ENCODE results near the gene PPP1R8.

Gene PPP1R8

GRCh38 chr1:27832762-27833161, 2.2 kb downstream of the PPP1R8 start:
- Histone ChIP-seq H4K8ac (ENCODE audit: low read length) (no peak overlapping the region), H3K4ac (ENCODE audit: low read depth in 1 of 2, low read length in 2 of 2) (no peak overlapping the region), H3K4me1 (ENCODE audit: control insufficient read depth, insufficient read depth, low read depth, low read length) (peaks cover 1% of the 10 kb centered on the region), H3K79me1 (replicated peaks; ENCODE audit: low read length, poor library complexity, severe bottlenecking) (peaks cover 4% of the 10 kb centered on the region), H3K27me3 (ENCODE audit: control insufficient read depth in 1 of 2, insufficient read depth in 1 of 2, low read length in 2 of 2) (no peaks in the 10 kb centered on the region), H3K4me3 (ENCODE audit: insufficient read depth in 1 of 2, low read depth in 1 of 2, low read length in 2 of 2) (peak overlapping the region in 1 of 2 experiments; percentile 99), H2BK12ac (ENCODE audit: low read length in 2 of 2) (no peak overlapping the region), H2BK5ac (ENCODE audit: low read depth, low read length, poor library complexity, severe bottlenecking) (no peak overlapping the region), H3K4me2 (ENCODE audit: low read length, poor library complexity, severe bottlenecking) (peak overlapping the region; percentile 29), H3K14ac (ENCODE audit: low read length in 2 of 2) (no peak overlapping the region), H2AFZ (ENCODE audit: low read depth, low read length) (no peak overlapping the region), H3K23ac (ENCODE audit: low read length in 2 of 2) (no peak overlapping the region), H2BK120ac (ENCODE audit: low read depth, low read length) (no peak overlapping the region), H3K9me3 (ENCODE audit: control insufficient read depth, low read length) (no peaks in the 10 kb centered on the region), H3K27ac (ENCODE audit: low read length, poor library complexity, severe bottlenecking) (no peak overlapping the region), H4K91ac (ENCODE audit: low read length) (no peak overlapping the region), H3K36me3 (ENCODE audit: control insufficient read depth in 1 of 2, insufficient read depth in 2 of 2, low read depth in 1 of 2, low read length in 2 of 2) (peaks cover 7 to 38% of the 10 kb centered on the region in 2 experiments), H2BK15ac (ENCODE audit: low read depth, poor library complexity, severe bottlenecking) (no peak overlapping the region), H3K9ac (ENCODE audit: low read length) (peak overlapping the region; percentile 100), H2AK5ac (ENCODE audit: low read length, severe bottlenecking) (peak overlapping the region; percentile 48), H3K18ac (ENCODE audit: low read depth in 1 of 2, low read length in 2 of 2) (no peak overlapping the region)
- peak; percentile 14 for DNase-seq
- 100% methylated on average over 2 of the region's 2 CpGs for WGBS

DNA sequence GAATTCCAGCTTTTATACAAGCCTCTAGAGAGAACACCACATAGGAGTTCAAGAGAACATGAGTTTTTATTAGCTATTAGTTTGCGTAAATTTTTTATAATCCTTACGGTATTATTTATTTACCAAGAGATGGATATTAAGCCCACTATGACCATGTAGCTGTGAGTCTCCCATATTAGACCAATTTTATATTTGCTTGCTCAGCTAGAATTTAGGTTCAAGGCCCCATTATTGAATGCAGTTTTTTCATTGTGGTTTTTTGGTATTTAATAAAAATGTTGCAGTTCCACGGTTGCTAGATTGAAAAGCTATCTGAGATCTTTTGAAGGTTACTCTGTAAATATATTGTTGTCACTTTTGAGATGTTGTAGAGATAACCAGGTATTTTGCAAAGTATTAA, 2.9 kb downstream of the PPP1R8 start:
- DNase-seq, result no peak
- Histone ChIP-seq H3K9me3 (ENCODE audit: control insufficient read depth, low read length) (no peaks in the 10 kb centered on the region), H2BK15ac (ENCODE audit: low read depth, poor library complexity, severe bottlenecking) (no peak overlapping the region), H2BK5ac (ENCODE audit: low read depth, low read length, poor library complexity, severe bottlenecking) (no peak overlapping the region), H3K4me1 (ENCODE audit: control insufficient read depth, insufficient read depth, low read depth, low read length) (peaks cover 1% of the 10 kb centered on the region), H2AK5ac (ENCODE audit: low read length, severe bottlenecking) (no peak overlapping the region), H3K23ac (ENCODE audit: low read length in 2 of 2) (no peak overlapping the region), H3K14ac (ENCODE audit: low read length in 2 of 2) (no peak overlapping the region), H3K36me3 (ENCODE audit: control insufficient read depth in 1 of 2, insufficient read depth in 2 of 2, low read depth in 1 of 2, low read length in 2 of 2) (peaks cover 7 to 38% of the 10 kb centered on the region in 2 experiments), H3K4ac (ENCODE audit: low read depth in 1 of 2, low read length in 2 of 2) (no peak overlapping the region), H3K4me2 (ENCODE audit: low read length, poor library complexity, severe bottlenecking) (no peak overlapping the region), H2BK120ac (ENCODE audit: low read depth, low read length) (no peak overlapping the region), H4K91ac (ENCODE audit: low read length) (no peak overlapping the region), H3K79me1 (replicated peaks; ENCODE audit: low read length, poor library complexity, severe bottlenecking) (peaks cover 4% of the 10 kb centered on the region), H3K9ac (ENCODE audit: low read length) (peak overlapping the region; percentile 100), H4K8ac (ENCODE audit: low read length) (no peak overlapping the region), H3K4me3 (ENCODE audit: insufficient read depth in 1 of 2, low read depth in 1 of 2, low read length in 2 of 2) (no peak overlapping the region), H3K27me3 (ENCODE audit: control insufficient read depth in 1 of 2, insufficient read depth in 1 of 2, low read length in 2 of 2) (no peaks in the 10 kb centered on the region), H2AFZ (ENCODE audit: low read depth, low read length) (no peak overlapping the region), H3K18ac (ENCODE audit: low read depth in 1 of 2, low read length in 2 of 2) (no peak overlapping the region), H2BK12ac (ENCODE audit: low read length in 2 of 2) (no peak overlapping the region), H3K27ac (ENCODE audit: low read length, poor library complexity, severe bottlenecking) (no peak overlapping the region)
- 100% methylated on average over 1 of the region's 3 CpGs for WGBS

DNA sequence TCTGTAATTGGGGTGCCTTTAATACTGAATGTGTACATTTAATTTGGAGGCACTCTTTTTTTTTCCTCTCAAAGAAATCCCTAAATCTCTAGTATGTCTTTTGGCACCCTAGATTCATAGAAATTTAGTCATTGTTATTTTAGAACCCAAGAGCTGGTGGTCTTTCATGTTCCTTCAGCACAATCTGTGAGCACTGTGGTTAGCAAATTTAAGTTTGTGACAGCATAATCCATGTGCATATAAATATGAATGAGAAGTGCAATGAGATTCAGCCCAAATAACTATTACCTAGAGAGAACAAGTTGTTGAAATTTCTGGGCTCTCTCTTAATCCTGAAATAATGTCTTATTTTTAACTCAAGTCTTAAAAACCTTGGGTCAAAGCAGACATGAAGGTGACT, 4.5 kb downstream of the PPP1R8 start:
- Histone ChIP-seq H2BK5ac (ENCODE audit: low read depth, low read length, poor library complexity, severe bottlenecking) (no peak overlapping the region), H3K4me2 (ENCODE audit: low read length, poor library complexity, severe bottlenecking) (no peak overlapping the region), H3K4ac (ENCODE audit: low read depth in 1 of 2, low read length in 2 of 2) (no peak overlapping the region), H2BK120ac (ENCODE audit: low read depth, low read length) (no peak overlapping the region), H4K91ac (ENCODE audit: low read length) (no peak overlapping the region), H3K27me3 (ENCODE audit: control insufficient read depth in 1 of 2, insufficient read depth in 1 of 2, low read length in 2 of 2) (no peaks in the 10 kb centered on the region), H3K36me3 (ENCODE audit: control insufficient read depth in 1 of 2, insufficient read depth in 2 of 2, low read depth in 1 of 2, low read length in 2 of 2) (peaks cover 16 to 54% of the 10 kb centered on the region in 2 experiments), H4K8ac (ENCODE audit: low read length) (no peak overlapping the region), H3K4me1 (ENCODE audit: control insufficient read depth, insufficient read depth, low read depth, low read length) (peaks cover 1% of the 10 kb centered on the region), H3K9me3 (ENCODE audit: control insufficient read depth, low read length) (no peaks in the 10 kb centered on the region), H3K9ac (ENCODE audit: low read length) (peak overlapping the region; percentile 46), H3K4me3 (ENCODE audit: insufficient read depth in 1 of 2, low read depth in 1 of 2, low read length in 2 of 2) (no peak overlapping the region), H2BK12ac (ENCODE audit: low read length in 2 of 2) (no peak overlapping the region), H3K27ac (ENCODE audit: low read length, poor library complexity, severe bottlenecking) (no peak overlapping the region), H2BK15ac (ENCODE audit: low read depth, poor library complexity, severe bottlenecking) (no peak overlapping the region), H3K79me1 (replicated peaks; ENCODE audit: low read length, poor library complexity, severe bottlenecking) (peaks cover 5% of the 10 kb centered on the region), H3K23ac (ENCODE audit: low read length in 2 of 2) (no peak overlapping the region), H3K18ac (ENCODE audit: low read depth in 1 of 2, low read length in 2 of 2) (no peak overlapping the region), H2AK5ac (ENCODE audit: low read length, severe bottlenecking) (no peak overlapping the region), H2AFZ (ENCODE audit: low read depth, low read length) (no peak overlapping the region), H3K14ac (ENCODE audit: low read length in 2 of 2) (no peak overlapping the region)
- no peak for DNase-seq

DNA sequence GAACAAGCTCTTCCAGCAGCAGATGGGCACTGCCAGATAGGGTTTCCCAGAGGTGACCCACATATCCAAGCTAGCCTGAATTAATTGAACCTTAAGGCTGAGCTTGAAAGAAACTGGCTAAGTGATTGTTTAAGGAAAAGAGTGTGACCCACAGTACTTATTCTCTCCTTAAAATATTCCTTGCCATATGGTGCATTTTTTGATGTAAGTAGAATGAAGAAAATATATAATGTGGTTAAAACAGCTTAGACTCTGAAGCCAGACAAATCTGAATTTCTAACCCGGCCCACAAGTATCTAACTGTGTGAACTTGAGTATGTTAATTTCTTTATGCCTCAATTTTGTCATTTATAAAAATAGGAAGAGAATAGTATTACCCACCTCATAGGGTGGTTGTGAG, 4.9 kb downstream of the PPP1R8 start:
- Histone ChIP-seq H3K4ac (ENCODE audit: low read depth in 1 of 2, low read length in 2 of 2) (no peak overlapping the region), H3K4me3 (ENCODE audit: insufficient read depth in 1 of 2, low read depth in 1 of 2, low read length in 2 of 2) (no peak overlapping the region), H2BK120ac (ENCODE audit: low read depth, low read length) (no peak overlapping the region), H2AK5ac (ENCODE audit: low read length, severe bottlenecking) (no peak overlapping the region), H3K4me2 (ENCODE audit: low read length, poor library complexity, severe bottlenecking) (peak overlapping the region; percentile 22), H3K27ac (ENCODE audit: low read length, poor library complexity, severe bottlenecking) (no peak overlapping the region), H3K36me3 (ENCODE audit: control insufficient read depth in 1 of 2, insufficient read depth in 2 of 2, low read depth in 1 of 2, low read length in 2 of 2) (peaks cover 19 to 58% of the 10 kb centered on the region in 2 experiments), H3K18ac (ENCODE audit: low read depth in 1 of 2, low read length in 2 of 2) (no peak overlapping the region), H3K4me1 (ENCODE audit: control insufficient read depth, insufficient read depth, low read depth, low read length) (peaks cover 1% of the 10 kb centered on the region), H2BK5ac (ENCODE audit: low read depth, low read length, poor library complexity, severe bottlenecking) (no peak overlapping the region), H2BK12ac (ENCODE audit: low read length in 2 of 2) (no peak overlapping the region), H3K9me3 (ENCODE audit: control insufficient read depth, low read length) (no peaks in the 10 kb centered on the region), H3K23ac (ENCODE audit: low read length in 2 of 2) (no peak overlapping the region), H3K14ac (ENCODE audit: low read length in 2 of 2) (no peak overlapping the region), H4K91ac (ENCODE audit: low read length) (no peak overlapping the region), H2AFZ (ENCODE audit: low read depth, low read length) (no peak overlapping the region), H3K27me3 (ENCODE audit: control insufficient read depth in 1 of 2, insufficient read depth in 1 of 2, low read length in 2 of 2) (no peaks in the 10 kb centered on the region), H2BK15ac (ENCODE audit: low read depth, poor library complexity, severe bottlenecking) (no peak overlapping the region), H3K79me1 (replicated peaks; ENCODE audit: low read length, poor library complexity, severe bottlenecking) (peaks cover 8% of the 10 kb centered on the region), H3K9ac (ENCODE audit: low read length) (peak overlapping the region; percentile 46), H4K8ac (ENCODE audit: low read length) (no peak overlapping the region)
- 80% methylated on average over 1 of the region's 1 CpG for WGBS
- no peak for DNase-seq

Measured in mesenchymal stem cell (in vitro differentiated cells and primary cell).